Measurements from ENCODE around the gene FANCD2.
A peak's percentile ranks its signal among the peaks of the same experiment; 100 is the strongest.

The FANCD2 gene

DNA sequence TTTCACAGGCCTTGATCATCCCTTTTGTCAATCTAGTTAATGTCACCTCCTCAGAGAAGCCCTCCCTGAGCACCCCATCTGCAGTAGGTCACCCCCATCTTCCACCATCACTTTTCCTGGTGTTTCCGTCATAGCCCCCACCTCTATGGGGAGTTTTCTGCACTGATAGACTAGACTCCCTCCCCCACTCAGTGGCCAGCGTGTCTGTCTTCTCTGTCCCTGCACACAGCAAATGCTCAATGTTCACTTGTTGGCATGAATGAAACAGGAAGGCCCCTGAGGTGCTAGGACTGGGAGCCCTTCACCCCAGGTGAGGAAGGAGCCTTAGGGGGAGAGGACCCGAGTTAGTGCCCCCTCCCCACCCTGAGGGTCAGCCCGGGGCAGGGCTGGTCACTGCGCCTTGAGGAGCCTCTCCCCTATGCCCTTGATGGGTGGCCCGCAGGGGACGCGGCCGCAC is 15.8 kb upstream of the FANCD2 start:
- Histone ChIP-seq H3K36me3 (no peaks in the 10 kb centered on the region), H3K9me3 (no peaks in the 10 kb centered on the region), H3K27me3 (no peaks in the 10 kb centered on the region), H3K4me1 (ENCODE audit: control insufficient read depth in 1 of 2, insufficient read depth in 1 of 2, low read depth in 1 of 2, low read length in 1 of 2) (peaks cover 29 to 32% of the 10 kb centered on the region in 2 experiments), H3K27ac (peak overlapping the region; percentile 57), H3K4me3 (ENCODE audit: low read depth in 1 of 2, low read length in 1 of 2) (peak overlapping the region; percentile 72 to 77)
- TF ChIP-seq CTCF (IDR thresholded peaks at IDR 0.05): no peak

GRCh38 chr3:10010878-10011465 is 15.3 kb upstream of the FANCD2 start:
- peaks cover 34 to 38% of the 10 kb centered on the region in 2 experiments for H3K4me1 ChIP-seq (ENCODE audit: control insufficient read depth in 1 of 2, insufficient read depth in 1 of 2, low read depth in 1 of 2, low read length in 1 of 2)
- peak; percentile 20 for TF ChIP-seq CTCF (IDR thresholded peaks at IDR 0.05)
- H3K27ac ChIP-seq: peak overlapping the region; percentile 57

DNA sequence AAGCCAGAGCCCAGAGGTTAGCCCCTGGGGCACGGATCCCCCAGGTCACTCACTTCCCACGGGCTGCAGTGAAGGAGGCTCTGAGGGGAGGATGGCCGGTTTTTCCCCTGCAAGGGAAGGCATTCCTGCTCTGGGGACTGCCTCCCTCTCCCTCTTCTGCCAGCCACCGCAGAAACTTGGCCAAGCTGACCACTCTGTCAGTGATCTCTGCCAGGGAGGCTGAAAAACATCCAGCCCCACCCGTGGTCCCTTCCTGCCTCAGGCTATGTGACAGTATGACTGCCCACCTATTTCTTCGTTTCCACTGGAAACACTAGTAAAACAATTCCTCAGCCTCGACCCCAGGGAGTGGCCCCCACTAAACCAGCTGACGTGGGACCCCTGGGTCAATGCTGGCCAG is 14.6 kb upstream of the FANCD2 start:
- H3K4me1 ChIP-seq (ENCODE audit: control insufficient read depth in 1 of 2, insufficient read depth in 1 of 2, low read depth in 1 of 2, low read length in 1 of 2): peaks cover 40 to 42% of the 10 kb centered on the region in 2 experiments
- H3K36me3 ChIP-seq: no peaks in the 10 kb centered on the region
- H3K27me3 ChIP-seq: no peaks in the 10 kb centered on the region
- H3K4me3 ChIP-seq (ENCODE audit: low read depth in 1 of 2, low read length in 1 of 2): peak overlapping the region; percentile 72 to 77
- no peak for TF ChIP-seq CTCF (IDR thresholded peaks at IDR 0.05)
- no peak overlapping the region for H3K27ac ChIP-seq
- H3K9me3 ChIP-seq: no peaks in the 10 kb centered on the region

More at GRCh38 chr3:10010878-10011465, 15.3 kb upstream of the FANCD2 start:
- Histone ChIP-seq H3K4me3 (ENCODE audit: low read depth in 1 of 2, low read length in 1 of 2) (peak overlapping the region; percentile 72 to 77), H3K27me3 (no peaks in the 10 kb centered on the region), H3K9me3 (no peaks in the 10 kb centered on the region), H3K36me3 (no peaks in the 10 kb centered on the region)

- peaks cover 40 to 42% of the 10 kb centered on the region in 2 experiments for H3K4me1 ChIP-seq (ENCODE audit: control insufficient read depth in 1 of 2, insufficient read depth in 1 of 2, low read depth in 1 of 2, low read length in 1 of 2)
- H3K36me3 ChIP-seq: no peaks in the 10 kb centered on the region
- no peaks in the 10 kb centered on the region for H3K27me3 ChIP-seq
- H3K9me3 ChIP-seq: no peaks in the 10 kb centered on the region
- H3K27ac ChIP-seq: no peak overlapping the region
- no peak for TF ChIP-seq CTCF (IDR thresholded peaks at IDR 0.05)
- no peak overlapping the region for H3K4me3 ChIP-seq (ENCODE audit: low read depth in 1 of 2, low read length in 1 of 2)
Measured at GRCh38 chr3:10012106-10012505, 14.1 kb upstream of the FANCD2 start.

GRCh38 chr3:10015461-10015904 is 10.8 kb upstream of the FANCD2 start:
- no peaks in the 10 kb centered on the region for H3K27me3 ChIP-seq
- peaks cover 23 to 25% of the 10 kb centered on the region in 2 experiments for H3K4me1 ChIP-seq (ENCODE audit: control insufficient read depth in 1 of 2, insufficient read depth in 1 of 2, low read depth in 1 of 2, low read length in 1 of 2)
- no peak overlapping the region for H3K4me3 ChIP-seq (ENCODE audit: low read depth in 1 of 2, low read length in 1 of 2)
- H3K36me3 ChIP-seq: peaks cover 30% of the 10 kb centered on the region
- no peaks in the 10 kb centered on the region for H3K9me3 ChIP-seq
- H3K27ac ChIP-seq: peak overlapping the region; percentile 55
- no peak for TF ChIP-seq CTCF (IDR thresholded peaks at IDR 0.05)
